HG03342 (cell line): ENCODE measurements around the gene NME7.
"Not testable (repeated sequence)": the region's sequence is repeated elsewhere in the genome, so short reads cannot be mapped to it uniquely, and the experiment has no call there.

ENCODE experiments used
- ATAC-seq: cut with Tn5 transposase; IDR thresholded peaks from one replicate; pipeline ENCODE4 v1.9.1; 2021; ENCODE audit warnings: mild to moderate bottlenecking, moderate library complexity; ENCODE audit not compliant: unreplicated experiment

NME7 gene

DNA sequence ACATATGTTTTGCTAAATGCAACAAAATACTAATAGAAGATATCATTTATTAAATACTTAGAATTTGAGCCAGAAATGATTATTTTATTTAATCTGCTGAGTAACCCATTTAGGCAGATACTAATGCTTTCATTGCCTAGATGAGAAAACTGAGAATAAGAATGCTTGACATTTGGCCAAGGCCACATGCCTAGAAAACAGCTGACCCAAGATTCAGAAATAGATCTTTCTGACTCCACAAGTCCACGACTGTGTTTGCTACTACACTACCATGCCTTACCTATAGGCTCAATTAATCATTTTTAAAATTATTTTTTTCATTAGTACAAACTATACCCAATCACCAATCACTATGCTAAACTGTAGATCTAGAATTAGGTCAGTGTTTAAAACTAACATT is 131.5 kb downstream of the NME7 start:
- ATAC-seq, result no peak

DNA sequence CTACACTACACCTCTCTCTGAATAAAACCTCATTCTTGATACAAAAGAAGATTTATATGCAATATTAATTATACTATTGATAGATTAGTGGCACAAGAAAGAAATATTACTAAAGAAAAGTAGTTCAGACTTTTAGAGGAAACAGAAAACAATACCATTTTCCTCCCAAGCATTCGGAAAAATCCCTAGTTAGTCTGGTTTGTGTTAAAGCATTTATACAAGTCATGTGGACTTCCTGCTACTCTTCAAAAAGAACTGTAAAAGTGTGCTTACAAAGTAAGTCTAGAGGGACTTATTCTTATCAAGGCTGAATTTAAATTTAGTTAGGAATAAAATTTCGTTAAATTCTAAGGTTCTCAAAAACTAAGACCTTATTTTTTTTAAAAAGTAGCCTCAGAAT is 132.0 kb downstream of the NME7 start:
- ATAC-seq, result no peak

DNA sequence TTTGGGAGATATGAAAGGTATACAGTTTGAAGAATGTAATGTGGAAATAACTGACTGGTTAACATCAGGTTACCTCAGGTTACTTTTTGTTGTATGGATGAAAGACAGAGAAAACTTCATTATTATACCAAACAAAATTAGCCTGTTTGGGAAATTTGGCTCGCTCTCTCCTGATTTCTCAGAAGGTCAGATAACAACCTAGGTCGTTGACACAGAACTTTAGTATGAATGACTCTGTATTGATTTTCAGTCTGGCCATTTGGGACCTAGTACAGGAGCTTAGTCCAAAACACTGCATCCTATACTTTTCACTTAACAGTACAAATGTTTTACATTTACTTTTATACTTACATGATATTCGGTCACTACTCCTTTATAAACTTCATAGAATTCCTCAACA is 132.8 kb downstream of the NME7 start:
- no peak for ATAC-seq

DNA sequence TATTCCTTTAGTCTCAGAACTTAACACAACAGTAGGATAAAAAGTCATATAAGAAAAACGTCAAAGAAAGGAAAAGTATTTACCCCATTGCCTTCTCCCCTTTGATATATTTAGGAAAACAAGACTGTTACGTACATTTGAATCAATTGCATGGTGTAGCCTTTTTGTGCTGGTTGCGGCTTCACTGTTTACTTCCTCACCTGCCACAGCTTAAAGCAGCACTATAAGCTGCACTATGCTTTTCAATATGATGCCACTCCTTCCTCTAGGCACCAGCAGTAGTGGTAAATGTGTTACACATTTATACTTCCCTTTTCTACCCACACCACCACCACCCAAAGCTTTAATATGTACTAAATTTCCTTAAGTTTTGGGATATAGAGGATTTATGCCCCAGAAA is 150.0 kb downstream of the NME7 start:
- ATAC-seq, result no peak

DNA sequence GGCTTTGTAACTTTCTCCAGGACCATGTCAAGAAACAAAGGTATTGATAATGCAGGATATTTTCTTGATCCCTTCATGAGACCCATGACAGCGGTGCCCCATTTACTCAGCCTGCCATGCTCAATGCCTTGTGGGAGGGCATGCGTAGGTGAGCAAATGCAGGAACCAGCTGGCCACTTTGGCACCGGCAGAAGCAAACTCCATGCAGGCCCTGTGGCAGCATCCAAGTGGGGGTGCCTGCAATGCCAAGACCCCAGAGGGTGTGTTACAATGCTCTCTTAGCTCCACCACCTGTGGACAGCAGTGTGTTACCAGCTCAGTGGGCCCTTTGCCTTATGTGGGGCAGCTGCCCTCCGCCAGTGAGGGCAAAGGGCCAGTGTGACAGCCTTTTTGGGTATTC is 153.0 kb downstream of the NME7 start:
- no peak for ATAC-seq

DNA sequence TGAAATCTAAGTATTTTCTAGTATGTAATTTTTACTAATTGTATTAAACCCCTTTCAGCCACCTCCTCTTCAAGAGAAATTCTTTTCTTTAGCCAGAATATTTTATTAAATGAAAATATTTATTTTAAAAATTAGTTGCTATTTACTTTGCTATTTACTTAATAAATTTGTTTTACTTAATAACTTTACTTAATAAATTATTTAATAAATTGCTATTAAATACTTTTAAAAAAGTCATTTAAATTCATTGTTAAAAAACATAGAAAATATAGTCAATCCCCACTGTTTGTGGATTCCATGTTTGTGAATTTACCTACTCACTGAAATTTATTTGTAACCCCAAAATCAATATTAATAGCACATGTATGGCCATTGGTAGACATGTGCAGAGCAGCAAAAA is 155.5 kb downstream of the NME7 start:
- ATAC-seq, result no peak

DNA sequence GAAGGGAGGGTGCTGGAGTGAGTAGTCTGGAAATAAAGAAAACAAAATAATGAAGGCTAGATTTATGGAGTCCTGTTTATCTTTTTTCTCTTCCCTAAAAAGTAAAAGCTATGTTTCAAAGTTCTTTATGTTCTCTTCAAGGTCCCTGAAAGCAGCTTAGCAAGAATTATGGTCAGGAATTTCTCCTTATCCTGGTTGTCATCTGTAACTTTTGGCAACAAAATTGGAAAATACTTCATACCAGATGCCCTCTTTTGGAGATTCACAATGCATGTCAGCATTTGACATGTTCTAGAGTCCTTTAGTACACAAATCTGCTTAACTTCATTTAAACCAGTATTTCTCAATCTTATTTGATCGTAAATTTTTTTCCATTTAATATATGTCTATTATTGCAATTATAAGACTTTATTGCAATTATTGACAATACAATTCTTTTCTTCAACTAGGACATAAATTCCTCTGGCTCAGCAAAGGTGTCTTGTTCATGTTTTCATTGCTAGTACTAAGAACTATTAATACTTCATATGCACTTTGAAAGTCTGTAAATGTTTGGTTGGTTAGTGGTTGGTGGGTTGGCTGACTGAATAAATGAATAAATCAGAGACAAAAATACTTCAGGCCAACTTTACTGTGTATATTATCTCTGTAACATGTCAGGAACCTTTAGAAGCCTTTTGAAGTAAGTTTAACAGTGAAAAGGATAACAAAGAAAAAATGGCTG is 159.6 kb downstream of the NME7 start:
- ATAC-seq, result no peak

DNA sequence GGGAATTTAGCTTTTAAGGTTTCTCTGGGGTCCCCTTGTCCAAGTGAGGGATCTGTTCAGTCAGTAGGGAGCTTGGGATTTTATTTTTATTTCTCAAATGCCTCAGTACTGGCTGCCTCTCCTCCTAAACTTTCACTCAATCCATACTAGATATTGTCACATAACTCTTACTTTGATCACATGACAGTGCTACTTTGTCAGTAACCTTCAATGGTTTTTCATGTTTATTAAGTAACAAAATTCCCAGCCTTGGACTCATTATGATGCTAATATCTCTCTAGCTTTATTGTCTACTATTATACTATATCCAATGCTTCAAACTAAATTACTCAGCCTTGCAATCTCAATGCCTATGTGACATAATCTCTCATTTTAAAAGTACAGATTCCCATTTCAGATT is 163.4 kb downstream of the NME7 start:
- no peak for ATAC-seq

DNA sequence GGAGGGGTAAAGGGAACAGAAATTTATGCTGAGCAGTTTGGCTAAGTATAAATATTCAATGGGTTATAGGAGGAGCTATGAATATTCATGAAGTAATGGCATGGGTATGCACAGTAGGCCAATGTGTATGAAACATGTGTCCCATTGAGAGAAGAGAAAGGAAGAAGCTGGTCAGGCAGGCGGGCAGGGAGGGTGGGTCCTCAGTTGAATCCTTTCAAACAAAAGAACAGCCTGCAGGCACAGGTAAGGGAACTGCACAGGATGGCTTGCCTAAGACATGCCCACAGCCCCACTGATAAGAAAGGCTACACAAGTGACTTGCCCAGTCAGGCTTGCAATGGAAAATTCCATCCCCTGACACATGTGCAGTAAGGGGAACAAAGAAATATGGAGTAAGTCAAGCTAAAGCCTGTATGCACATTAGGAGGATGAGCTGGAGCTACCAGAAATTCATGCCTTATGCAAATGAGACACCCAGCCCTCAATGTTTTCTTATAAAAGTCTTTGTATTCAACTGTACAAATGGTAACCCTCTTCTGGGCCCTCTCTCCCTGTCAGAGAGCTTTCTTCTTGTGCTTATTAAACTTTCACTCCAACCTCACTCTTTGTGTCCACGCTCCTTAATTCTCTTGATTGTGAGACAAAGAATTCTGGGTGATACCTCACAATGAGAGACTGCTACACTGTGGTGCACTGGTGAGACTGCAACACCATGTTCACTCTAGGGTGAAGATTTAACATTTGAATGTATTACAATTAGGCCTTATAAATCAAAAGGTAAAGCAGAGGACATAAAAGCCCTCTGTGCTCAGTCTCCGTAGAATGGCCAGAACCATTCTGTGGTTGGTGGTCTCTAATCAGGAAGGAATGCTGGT is 164.6 kb downstream of the NME7 start:
- ATAC-seq, result no peak

DNA sequence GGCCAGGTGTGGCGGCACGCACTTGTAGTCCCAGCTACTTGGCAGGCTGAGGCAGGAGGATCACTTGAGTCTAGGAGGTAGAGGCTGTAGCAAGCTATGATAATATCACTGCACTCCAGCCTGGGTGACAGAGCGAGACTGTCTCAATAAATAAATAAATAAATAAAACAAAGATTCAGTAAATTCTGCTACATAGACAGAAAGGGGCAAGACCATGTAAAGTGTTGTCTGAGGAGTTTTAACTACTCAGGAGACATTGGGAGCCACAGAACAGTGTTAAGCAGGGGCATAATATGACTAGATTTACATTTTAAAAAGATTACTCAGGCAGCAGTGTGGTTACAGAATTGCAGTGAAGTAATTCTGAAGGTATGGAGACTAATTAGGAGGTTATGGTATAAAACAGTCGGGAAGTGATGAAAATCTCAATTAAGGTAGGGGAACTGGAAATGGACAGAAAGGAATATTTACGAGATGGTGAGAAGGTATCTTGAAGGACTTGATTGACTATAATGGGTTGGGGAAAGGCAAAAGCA is 166.4 kb downstream of the NME7 start:
- no peak for ATAC-seq

DNA sequence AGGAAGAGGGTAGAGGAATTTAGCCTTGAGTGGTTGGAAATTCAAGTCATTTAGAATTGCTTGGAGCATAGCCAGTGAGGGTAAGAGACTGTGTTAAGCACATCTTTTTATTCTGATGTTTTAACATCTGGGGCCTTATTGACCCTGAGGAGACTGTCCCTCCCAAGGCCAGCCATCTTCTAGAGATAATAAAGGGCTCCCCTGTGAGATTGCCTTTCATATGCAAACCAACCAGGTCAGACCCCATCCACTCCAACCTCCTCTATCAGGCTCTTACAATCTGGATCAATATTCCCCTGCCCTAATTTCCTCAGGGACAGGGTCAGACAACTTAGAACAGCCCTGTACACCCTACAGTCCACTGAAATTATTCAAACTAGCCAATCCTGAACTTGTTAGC is 167.3 kb downstream of the NME7 start:
- ATAC-seq, result no peak

DNA sequence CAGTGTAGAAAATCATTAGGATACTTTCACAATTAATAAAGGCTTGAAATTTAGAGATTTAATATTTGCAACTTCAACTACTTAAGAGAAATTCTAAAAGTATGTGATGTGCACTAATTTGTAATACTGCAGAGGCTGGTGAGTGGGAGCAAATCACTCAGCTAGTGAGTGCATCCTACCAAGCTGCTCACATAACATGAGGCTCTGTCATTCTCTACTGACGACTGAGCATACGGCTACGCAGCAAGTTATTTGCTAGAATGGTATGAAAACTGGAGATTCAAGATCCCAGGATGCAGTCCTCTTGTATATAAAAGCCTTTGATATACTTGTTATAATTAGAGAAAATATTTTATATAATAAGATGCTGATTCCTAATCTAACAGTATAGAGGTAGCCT is 171.0 kb downstream of the NME7 start:
- no peak for ATAC-seq

DNA sequence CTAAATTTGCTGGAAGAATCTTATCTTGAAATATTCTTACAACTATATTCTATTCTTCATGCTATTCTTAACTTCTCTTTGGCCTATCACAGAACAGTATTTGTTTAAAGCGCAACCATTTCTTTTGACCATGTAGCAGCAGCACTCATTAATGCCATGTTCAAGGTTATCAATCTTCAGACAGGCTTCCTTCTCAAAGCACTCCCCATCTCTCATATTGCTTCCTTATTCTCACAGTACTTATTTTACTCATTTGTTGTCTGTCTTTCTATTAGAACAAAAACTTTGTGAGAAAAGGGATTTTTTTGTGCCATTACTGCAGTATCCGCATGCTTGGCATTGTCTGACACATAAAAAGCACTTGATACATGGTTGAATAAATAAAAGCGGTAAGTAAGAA is 171.4 kb downstream of the NME7 start:
- ATAC-seq, result no peak

DNA sequence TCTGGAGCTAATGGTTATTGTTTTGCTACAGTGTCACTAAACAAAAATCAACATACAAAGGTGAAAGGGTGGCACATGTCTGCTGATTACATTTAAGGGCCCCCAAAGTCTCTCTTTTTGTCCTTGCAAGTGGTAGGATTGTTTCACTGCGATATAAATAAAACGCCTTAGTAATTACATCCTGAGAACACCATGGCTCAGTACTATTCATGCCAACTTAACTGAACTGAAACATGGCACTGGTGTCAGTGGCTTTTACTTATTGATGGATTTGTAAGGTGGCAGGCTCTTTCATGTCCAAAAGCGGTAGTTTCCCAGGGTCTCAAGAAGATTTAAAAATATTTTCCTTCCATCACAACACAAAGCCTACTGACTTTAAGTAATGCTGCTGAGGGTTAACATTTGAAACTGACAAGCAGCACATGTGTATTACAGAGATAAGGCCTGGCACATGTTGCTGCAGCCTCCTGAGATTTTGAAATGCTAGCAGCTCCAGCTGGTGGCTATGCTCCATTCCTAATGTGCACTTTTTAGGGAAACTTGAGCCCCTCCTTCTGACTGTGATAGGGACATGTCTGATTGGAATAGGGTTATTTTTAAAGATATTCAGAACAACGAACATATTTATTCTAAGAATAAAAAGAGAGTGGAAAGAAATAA is 174.3 kb downstream of the NME7 start:
- no peak for ATAC-seq

DNA sequence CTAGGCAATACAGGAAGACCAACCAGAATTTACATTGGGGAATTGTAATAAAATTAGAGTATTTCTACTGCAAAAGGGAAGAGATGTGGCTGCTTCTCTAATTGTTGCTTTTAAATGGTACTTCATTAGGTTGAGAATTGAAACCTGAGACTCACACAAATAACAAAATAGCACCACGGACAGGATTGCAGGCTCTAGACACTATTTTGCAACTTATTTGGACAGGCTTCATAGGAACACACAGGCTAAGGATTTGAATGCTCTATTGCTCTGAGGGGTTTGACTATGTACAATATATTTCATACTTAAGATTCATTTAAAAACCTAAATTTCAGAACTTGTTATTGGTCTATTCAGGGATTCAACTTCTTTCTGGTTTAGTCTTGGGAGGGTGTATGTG is 181.5 kb downstream of the NME7 start:
- ATAC-seq, result no peak

DNA sequence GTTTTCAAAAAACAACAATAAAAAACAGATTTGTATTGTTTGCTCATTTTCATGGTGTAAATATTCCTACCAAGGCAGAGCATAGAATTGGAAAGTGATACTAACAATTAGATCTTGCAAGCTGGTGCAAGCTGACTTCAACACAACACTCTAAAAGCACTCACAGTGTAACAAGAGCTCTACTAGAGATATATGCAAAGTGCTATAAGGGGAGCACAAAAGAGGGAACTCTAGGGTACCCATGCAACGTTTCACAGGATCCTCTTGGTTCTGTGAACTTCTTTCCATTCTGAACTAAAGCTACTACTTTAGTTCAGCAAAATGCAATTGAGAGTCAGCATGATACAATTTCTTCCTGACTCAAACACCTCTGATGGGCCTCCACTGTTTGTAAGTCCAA is 182.8 kb downstream of the NME7 start:
- ATAC-seq, result no peak

DNA sequence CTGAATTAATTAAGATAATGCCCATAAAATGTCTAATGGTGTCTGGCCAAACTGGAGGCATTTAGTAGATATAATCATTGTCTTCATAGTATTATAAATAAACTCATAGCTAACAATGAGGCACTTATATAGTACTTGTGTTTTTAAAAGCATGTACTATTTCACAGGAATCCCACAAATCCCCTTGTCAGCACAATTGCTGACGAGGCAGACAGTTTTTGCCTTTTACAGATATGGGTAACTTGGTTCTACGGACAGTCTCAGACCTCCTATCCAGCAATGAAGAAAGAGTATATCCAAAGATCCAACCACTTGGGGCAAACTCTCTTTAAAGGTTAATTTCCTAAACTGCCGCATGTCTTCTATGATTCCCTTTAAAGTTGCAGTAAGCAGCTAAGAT is 187.4 kb downstream of the NME7 start:
- ATAC-seq, result no peak

DNA sequence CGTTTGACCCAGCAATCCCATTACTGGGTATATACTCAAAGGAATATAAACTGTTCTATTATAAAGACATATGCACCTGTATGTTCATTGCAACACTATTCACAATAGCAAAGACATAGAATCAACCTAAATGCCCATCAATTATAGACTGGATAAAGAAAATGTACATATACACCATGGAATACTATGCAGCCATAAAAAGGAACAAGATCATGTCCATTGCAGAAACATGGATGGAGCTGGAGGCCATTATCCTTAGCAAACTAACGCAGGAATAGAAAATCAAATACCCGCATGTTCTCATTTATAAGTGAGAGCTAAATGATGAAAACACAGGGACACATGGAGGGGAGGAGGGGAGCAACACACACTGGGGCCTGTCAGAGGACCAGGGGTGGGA is 188.2 kb downstream of the NME7 start:
- not testable (repeated sequence) for ATAC-seq

DNA sequence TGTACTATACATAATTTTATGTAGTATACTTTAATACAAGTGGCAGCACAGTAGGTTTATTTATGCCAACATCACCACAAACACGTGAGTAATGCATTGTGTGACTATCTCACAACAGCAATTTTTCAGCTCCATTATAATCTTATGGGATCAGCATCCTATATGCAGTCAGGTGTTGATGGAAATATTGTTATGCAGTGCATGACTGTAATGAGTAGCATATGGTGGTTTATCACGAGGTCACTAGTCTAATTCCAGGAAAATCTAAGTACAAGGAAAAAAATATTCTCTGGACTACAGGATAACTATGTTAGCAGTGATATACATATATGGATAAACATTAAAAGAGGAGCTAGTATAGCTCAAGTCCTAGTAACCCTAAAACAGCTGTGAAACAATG is 192.1 kb downstream of the NME7 start:
- ATAC-seq, result no peak

DNA sequence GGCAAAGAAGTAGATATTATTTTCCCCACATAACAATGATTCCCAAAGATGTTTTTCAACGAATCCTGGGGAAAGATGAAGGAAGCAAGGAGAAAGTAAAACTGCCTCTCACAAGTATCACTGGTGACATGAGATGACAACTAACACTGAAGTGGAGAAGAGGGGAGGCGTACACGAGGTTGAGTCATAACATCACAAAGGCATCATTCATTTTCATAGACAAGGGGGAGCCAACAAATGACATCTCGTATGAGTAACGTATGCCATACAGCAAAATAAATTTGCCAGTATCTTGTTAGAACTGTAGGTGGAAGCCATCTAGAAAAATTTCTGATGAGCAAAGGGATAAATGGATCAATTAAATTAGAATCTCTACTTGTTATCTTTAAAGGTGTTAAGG is 204.5 kb downstream of the NME7 start:
- peak; percentile 63 for ATAC-seq

DNA sequence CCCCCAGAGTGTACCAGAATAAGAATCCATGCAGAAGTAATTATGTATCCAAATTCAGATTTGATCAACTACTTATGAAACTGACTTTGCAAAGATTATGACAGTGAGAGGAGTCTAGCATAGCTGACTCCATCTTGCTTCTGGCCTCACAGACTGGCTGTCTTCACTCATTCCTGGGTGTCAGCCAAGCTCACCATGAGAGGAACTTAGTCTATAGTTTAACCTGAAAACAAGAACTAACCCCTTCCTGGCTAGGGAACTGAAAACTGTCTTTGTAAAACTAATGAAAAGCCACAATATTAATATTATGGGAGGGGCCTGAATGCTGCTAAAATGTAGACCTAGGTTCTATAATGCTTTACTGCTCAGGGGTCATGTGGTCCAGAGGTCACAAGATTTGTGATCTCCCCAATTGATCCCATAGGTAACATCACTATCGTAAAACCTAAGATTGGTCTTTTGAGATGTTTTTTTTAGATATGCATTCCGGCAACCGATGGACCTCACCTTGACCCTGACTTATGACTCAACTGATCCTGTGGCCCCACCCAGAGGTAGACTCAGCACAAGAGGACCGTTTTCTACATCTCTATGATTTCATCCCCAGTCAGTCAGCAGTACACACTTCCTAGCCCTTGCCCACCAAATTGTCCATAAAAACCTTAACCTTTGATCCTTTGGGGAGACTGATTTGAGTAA is 206.0 kb downstream of the NME7 start:
- ATAC-seq, result peak; percentile 78
